H9 (cell line): ENCODE measurements around the gene EDNRB. TPM values are rescaled to one million over a fixed set of nuclear protein-coding genes. Genes with fewer than 3 reads are reported as not detected.

ENCODE experiments used
- DNase-seq: peaks from one replicate; pipeline ENCODE4 v3.0.0-alpha.2; 2017
- H2AFZ ChIP-seq: one replicate; pipeline ENCODE4 v1.6.1; 2013; ENCODE audit warnings: mild to moderate bottlenecking, low read length, control low read depth, moderate library complexity
- H2AK5ac ChIP-seq: 2 replicates; pipeline ENCODE4 v1.6.1; 2013; ENCODE audit warnings: low read length, control low read depth, mixed read lengths; ENCODE audit not compliant: insufficient read length
- H2BK120ac ChIP-seq: one replicate; pipeline ENCODE4 v1.6.1; 2013; ENCODE audit warnings: low read depth, mild to moderate bottlenecking, low read length, control low read depth, inconsistent platforms; ENCODE audit not compliant: poor library complexity, severe bottlenecking
- H2BK12ac ChIP-seq: 2 replicates; pipeline ENCODE4 v1.6.1; 2013; ENCODE audit warnings: low read length, control low read depth, mixed read lengths, low read depth; ENCODE audit not compliant: insufficient read length
- H2BK15ac ChIP-seq: 2 replicates; pipeline ENCODE4 v1.6.1; 2013; ENCODE audit warnings: low read depth, low read length, control low read depth
- H2BK20ac ChIP-seq: one replicate; pipeline ENCODE4 v1.6.1; 2013; ENCODE audit warnings: low read depth, mild to moderate bottlenecking, low read length, control low read depth, inconsistent platforms; ENCODE audit not compliant: poor library complexity, severe bottlenecking
- H2BK5ac ChIP-seq: 2 replicates; pipeline ENCODE4 v1.6.1; 2013; ENCODE audit warnings: low read length, control low read depth, mixed read lengths; ENCODE audit not compliant: insufficient read length
- H3K14ac ChIP-seq: 2 replicates; pipeline ENCODE4 v1.6.1; 2013; ENCODE audit warnings: low read length, control low read depth; ENCODE audit not compliant: insufficient read depth
- H3K18ac ChIP-seq: 2 replicates; pipeline ENCODE4 v1.6.1; 2013; ENCODE audit warnings: low read depth, mild to moderate bottlenecking, mixed read lengths, low read length, control low read depth; ENCODE audit not compliant: insufficient read length
- H3K23ac ChIP-seq: 2 replicates; pipeline ENCODE4 v1.6.1; 2013; ENCODE audit warnings: low read length, control low read depth, mixed read lengths, low read depth; ENCODE audit not compliant: insufficient read length
- H3K23me2 ChIP-seq: 2 replicates; pipeline ENCODE4 v1.6.1; 2013; ENCODE audit warnings: low read depth, mild to moderate bottlenecking, mixed read lengths, low read length, control low read depth; ENCODE audit not compliant: insufficient read length, poor library complexity, severe bottlenecking
- H3K27ac ChIP-seq: 2 replicates; pipeline ENCODE4 v1.5.1; 2013; ENCODE audit warnings: low read length, control low read depth, mixed read lengths, low read depth; ENCODE audit not compliant: insufficient read length
- H3K27me3 ChIP-seq: 2 replicates; pipeline ENCODE4 v1.6.1; 2013; ENCODE audit warnings: low read length, control low read depth, inconsistent platforms; ENCODE audit not compliant: insufficient read depth
- H3K4ac ChIP-seq: 2 replicates; pipeline ENCODE4 v1.6.1; 2013; ENCODE audit warnings: low read depth, mild to moderate bottlenecking, control low read depth, inconsistent platforms, low read length, moderate library complexity
- H3K4me1 ChIP-seq: 2 replicates; pipeline ENCODE4 v1.6.1; 2013; ENCODE audit warnings: low read length, control low read depth, inconsistent platforms; ENCODE audit not compliant: insufficient read depth
- H3K4me2 ChIP-seq: 2 replicates; pipeline ENCODE4 v1.6.1; 2013; ENCODE audit warnings: low read length, control low read depth, mixed read lengths; ENCODE audit not compliant: insufficient read length, insufficient read depth
- H3K56ac ChIP-seq: 2 replicates; pipeline ENCODE4 v1.6.1; 2013; ENCODE audit warnings: low read depth, mild to moderate bottlenecking, mixed read lengths, low read length, control low read depth; ENCODE audit not compliant: insufficient read length
- H3K79me1 ChIP-seq: 2 replicates; pipeline ENCODE4 v1.6.1; 2013; ENCODE audit warnings: low read depth, mild to moderate bottlenecking, moderate library complexity, low read length, control low read depth, inconsistent platforms; ENCODE audit not compliant: insufficient read depth, poor library complexity, severe bottlenecking
- H3K79me2 ChIP-seq: 2 replicates; pipeline ENCODE4 v1.6.1; 2013; ENCODE audit warnings: low read length, control low read depth, inconsistent platforms; ENCODE audit not compliant: insufficient read depth
- H3K9ac ChIP-seq: 2 replicates; pipeline ENCODE4 v1.6.1; 2013; ENCODE audit warnings: low read length, control low read depth, mixed read lengths; ENCODE audit not compliant: insufficient read length; ENCODE audit errors: extremely low read depth
- H3K9me3 ChIP-seq: one replicate; pipeline ENCODE4 v1.6.1; 2013; ENCODE audit warnings: low read depth, low read length, inconsistent platforms; ENCODE audit not compliant: control insufficient read depth
- H3T11ph ChIP-seq: one replicate; pipeline ENCODE4 v1.6.1; 2013; ENCODE audit warnings: mild to moderate bottlenecking, low read length, control low read depth, inconsistent platforms
- H4K20me1 ChIP-seq: one replicate; pipeline ENCODE4 v1.6.1; 2013; ENCODE audit not compliant: control insufficient read depth, insufficient read length, insufficient read depth
- H4K5ac ChIP-seq: 2 replicates; pipeline ENCODE4 v1.6.1; 2013; ENCODE audit warnings: low read depth, mild to moderate bottlenecking, mixed read lengths, low read length, control low read depth; ENCODE audit not compliant: insufficient read length
- H4K8ac ChIP-seq: replicated peaks from 2 replicates; pipeline ENCODE4 v1.6.1; 2013; ENCODE audit warnings: low read length, control low read depth, mixed read lengths, low read depth; ENCODE audit not compliant: insufficient read length
- H4K91ac ChIP-seq: 2 replicates; pipeline ENCODE4 v1.6.1; 2013; ENCODE audit warnings: low read depth, mild to moderate bottlenecking, moderate library complexity, mixed read lengths, low read length, control low read depth; ENCODE audit not compliant: insufficient read length
- H3K27ac Mint-ChIP-seq, 3 experiments: 2 replicates in 2 of 3; 3 replicates in 1 of 3; pipeline ENCODE4 v1.8.0; 2020 to 2021; ENCODE audit warnings: mixed read lengths in 3 of 3, mild to moderate bottlenecking in 1 of 3, moderate library complexity in 1 of 3
- H3K27me3 Mint-ChIP-seq: 2 replicates; pipeline ENCODE4 v1.8.0; 2021; ENCODE audit warnings: low read depth, mild to moderate bottlenecking, moderate library complexity, mixed read lengths
- H3K36me3 Mint-ChIP-seq, 3 experiments: 2 replicates in 2 of 3; 3 replicates in 1 of 3; pipeline ENCODE4 v1.8.0; 2020 to 2021; ENCODE audit warnings: low read depth in 3 of 3, mixed read lengths in 3 of 3; ENCODE audit not compliant: insufficient read depth in 1 of 3
- H3K4me1 Mint-ChIP-seq, 2 experiments: 2 replicates each; pipeline ENCODE4 v1.8.0; 2020; ENCODE audit warnings: mixed read lengths in 2 of 2
- H3K4me3 Mint-ChIP-seq, 2 experiments: 2 replicates in 1 of 2; 3 replicates in 1 of 2; pipeline ENCODE4 v1.8.0; 2020 to 2021; ENCODE audit warnings: mild to moderate bottlenecking in 2 of 2, mixed read lengths in 2 of 2, moderate library complexity in 1 of 2
- H3K9me3 Mint-ChIP-seq, 2 experiments: 2 replicates in 1 of 2; 3 replicates in 1 of 2; pipeline ENCODE4 v1.8.0; 2020; ENCODE audit warnings: mild to moderate bottlenecking in 2 of 2, mixed read lengths in 2 of 2, moderate library complexity in 1 of 2
- WGBS: extraction: QIAGEN DNeasy Blood & Tissue Kit; methylation state at CpG from one replicate; pipeline ENCODE4 v1.1.7; 2013; ENCODE audit warnings: missing lambda C conversion rate, low lambda C conversion rate, mixed read lengths; ENCODE audit not compliant: insufficient read length; ENCODE audit errors: extremely low coverage; 5-methylcytosine and 5-hydroxymethylcytosine counted together
- total RNA-seq: library from RNA; stranded (reverse); gene quantifications from 2 replicates; pipeline ENCODE4 v1.2.1, GENCODE V29; 2021
- TF ChIP-seq, protein P1 (sequence below): fragments of 200-600 bp; sonication (generic); conservative IDR thresholded peaks from 3 replicates; pipeline ENCODE4 v1.8.0; 2021; ENCODE audit warnings: antibody characterized with exemption, mild to moderate bottlenecking

Gene EDNRB
- total RNA-seq, 1 experiment from 2014 or later: 6.6 TPM

DNA sequence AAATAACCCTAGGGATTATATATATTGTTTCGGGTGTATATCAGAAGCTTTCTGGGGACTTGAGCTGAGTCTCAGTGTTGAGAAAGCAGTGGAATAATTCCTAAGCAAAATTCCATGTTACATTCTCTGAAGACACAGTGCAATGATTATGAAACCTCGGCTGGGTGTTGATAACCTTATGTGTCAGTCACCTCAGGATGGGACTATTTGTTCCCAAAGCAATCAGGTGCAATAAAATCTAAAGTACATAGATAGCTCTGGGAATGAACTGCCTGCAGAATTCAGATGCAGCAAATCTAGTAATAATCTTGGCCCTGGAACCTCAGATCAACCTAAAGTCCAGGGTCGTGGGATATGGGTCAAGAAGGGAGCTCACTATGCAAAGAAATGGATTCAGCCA, 53.0 kb downstream of the EDNRB start:
- Histone ChIP-seq H3K9me3 (no peaks in the 10 kb centered on the region), H3K56ac (no peak overlapping the region), H4K8ac (no peak overlapping the region), H3K23ac (no peak overlapping the region), H3K27ac (no peak overlapping the region), H3K4me2 (no peak overlapping the region), H2AK5ac (no peak overlapping the region), H3K27me3 (no peaks in the 10 kb centered on the region), H3K9ac (no peak overlapping the region), H4K5ac (no peak overlapping the region), H4K20me1 (no peaks in the 10 kb centered on the region), H2BK12ac (no peak overlapping the region), H3K4ac (no peak overlapping the region), H2BK15ac (no peak overlapping the region), H3K18ac (no peak overlapping the region), H4K91ac (no peak overlapping the region), H3K14ac (no peak overlapping the region), H2BK120ac (no peak overlapping the region), H3K23me2 (no peaks in the 10 kb centered on the region), H2BK5ac (no peak overlapping the region), H3K79me2 (no peaks in the 10 kb centered on the region), H3K4me1 (no peaks in the 10 kb centered on the region), H2BK20ac (no peak overlapping the region), H2AFZ (no peak overlapping the region), H3K79me1 (no peaks in the 10 kb centered on the region), H3T11ph (no peak overlapping the region)
- no CpG with 5 or more reads among the region's 3 CpGs for WGBS
- Mint-ChIP-seq H3K36me3 (peaks cover 17 to 25% (median 24%) of the 10 kb centered on the region in 3 experiments), H3K4me1 (peaks cover 0 to 5% of the 10 kb centered on the region in 2 experiments; a peak in 1 of 4 replicates), H3K4me3 (no peak overlapping the region), H3K9me3 (peaks cover 16 to 25% of the 10 kb centered on the region in 2 experiments), H3K27ac (no peak overlapping the region), H3K27me3 (no peaks in the 10 kb centered on the region; the same call in 1 of the 2 replicates)
- TF ChIP-seq, protein P1, sequence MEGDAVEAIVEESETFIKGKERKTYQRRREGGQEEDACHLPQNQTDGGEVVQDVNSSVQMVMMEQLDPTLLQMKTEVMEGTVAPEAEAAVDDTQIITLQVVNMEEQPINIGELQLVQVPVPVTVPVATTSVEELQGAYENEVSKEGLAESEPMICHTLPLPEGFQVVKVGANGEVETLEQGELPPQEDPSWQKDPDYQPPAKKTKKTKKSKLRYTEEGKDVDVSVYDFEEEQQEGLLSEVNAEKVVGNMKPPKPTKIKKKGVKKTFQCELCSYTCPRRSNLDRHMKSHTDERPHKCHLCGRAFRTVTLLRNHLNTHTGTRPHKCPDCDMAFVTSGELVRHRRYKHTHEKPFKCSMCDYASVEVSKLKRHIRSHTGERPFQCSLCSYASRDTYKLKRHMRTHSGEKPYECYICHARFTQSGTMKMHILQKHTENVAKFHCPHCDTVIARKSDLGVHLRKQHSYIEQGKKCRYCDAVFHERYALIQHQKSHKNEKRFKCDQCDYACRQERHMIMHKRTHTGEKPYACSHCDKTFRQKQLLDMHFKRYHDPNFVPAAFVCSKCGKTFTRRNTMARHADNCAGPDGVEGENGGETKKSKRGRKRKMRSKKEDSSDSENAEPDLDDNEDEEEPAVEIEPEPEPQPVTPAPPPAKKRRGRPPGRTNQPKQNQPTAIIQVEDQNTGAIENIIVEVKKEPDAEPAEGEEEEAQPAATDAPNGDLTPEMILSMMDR: no peak
- DNase-seq: no peak
